Neural cell (in vitro differentiated cells): Measurements from ENCODE around the gene CPLX4.

ENCODE experiments used
- EP300 ChIP-seq: fragments of 450-650 bp; conservative IDR thresholded peaks from 2 replicates; pipeline ENCODE4 v1.6.1; 2014; ENCODE audit warnings: antibody characterized with exemption, mild to moderate bottlenecking, moderate library complexity; ENCODE audit not compliant: poor library complexity, severe bottlenecking
- TF ChIP-seq, protein P1 (sequence below): fragments of 450-650 bp; IDR thresholded peaks from 2 replicates; pipeline ENCODE4 v1.5.1; 2014; ENCODE audit warnings: antibody characterized with exemption, mild to moderate bottlenecking, moderate library complexity; ENCODE audit not compliant: poor library complexity, severe bottlenecking

- TF ChIP-seq, protein P1, sequence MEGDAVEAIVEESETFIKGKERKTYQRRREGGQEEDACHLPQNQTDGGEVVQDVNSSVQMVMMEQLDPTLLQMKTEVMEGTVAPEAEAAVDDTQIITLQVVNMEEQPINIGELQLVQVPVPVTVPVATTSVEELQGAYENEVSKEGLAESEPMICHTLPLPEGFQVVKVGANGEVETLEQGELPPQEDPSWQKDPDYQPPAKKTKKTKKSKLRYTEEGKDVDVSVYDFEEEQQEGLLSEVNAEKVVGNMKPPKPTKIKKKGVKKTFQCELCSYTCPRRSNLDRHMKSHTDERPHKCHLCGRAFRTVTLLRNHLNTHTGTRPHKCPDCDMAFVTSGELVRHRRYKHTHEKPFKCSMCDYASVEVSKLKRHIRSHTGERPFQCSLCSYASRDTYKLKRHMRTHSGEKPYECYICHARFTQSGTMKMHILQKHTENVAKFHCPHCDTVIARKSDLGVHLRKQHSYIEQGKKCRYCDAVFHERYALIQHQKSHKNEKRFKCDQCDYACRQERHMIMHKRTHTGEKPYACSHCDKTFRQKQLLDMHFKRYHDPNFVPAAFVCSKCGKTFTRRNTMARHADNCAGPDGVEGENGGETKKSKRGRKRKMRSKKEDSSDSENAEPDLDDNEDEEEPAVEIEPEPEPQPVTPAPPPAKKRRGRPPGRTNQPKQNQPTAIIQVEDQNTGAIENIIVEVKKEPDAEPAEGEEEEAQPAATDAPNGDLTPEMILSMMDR = no peak
- no peak for TF ChIP-seq EP300
Measured at GRCh38 chr18:59269563-59270119, 48.8 kb downstream of the CPLX4 start.
